PFSK-1 (cell line): ENCODE measurements around the gene PODXL2.

Source experiments
- FOXP2 ChIP-seq: optimal IDR thresholded peaks from 2 replicates; pipeline ENCODE3; 2011; ENCODE audit warnings: borderline replicate concordance, control low read depth, inconsistent platforms; ENCODE audit not compliant: insufficient read depth; ENCODE audit errors: extremely low read length, extremely low read depth
- POLR2AphosphoS5 ChIP-seq: IDR thresholded peaks from 2 replicates; pipeline ENCODE4 v1.6.1; 2012; ENCODE audit warnings: low read depth, mild to moderate bottlenecking, control low read depth, low read length, moderate library complexity
- SIN3A ChIP-seq: IDR thresholded peaks from 2 replicates; pipeline ENCODE4 v1.6.1; 2012; ENCODE audit warnings: mild to moderate bottlenecking, low read length, moderate library complexity, borderline replicate concordance; ENCODE audit not compliant: insufficient read depth
- TAF1 ChIP-seq: IDR thresholded peaks from 2 replicates; pipeline ENCODE4 v1.6.1; 2012; ENCODE audit warnings: low read length, control low read depth, borderline replicate concordance; ENCODE audit not compliant: insufficient read depth
- TF ChIP-seq, protein P1 (sequence below), 2 experiments: IDR thresholded peaks; 2 replicates each; pipeline versions ENCODE4 v1.6.1 to v1.8.0; 2011 to 2012; ENCODE audit warnings: low read depth in 2 of 2, low read length in 2 of 2, control low read depth in 1 of 2, inconsistent platforms in 1 of 2, mild to moderate bottlenecking in 1 of 2, moderate library complexity in 1 of 2; ENCODE audit not compliant: insufficient read depth in 1 of 2

The PODXL2 gene

DNA sequence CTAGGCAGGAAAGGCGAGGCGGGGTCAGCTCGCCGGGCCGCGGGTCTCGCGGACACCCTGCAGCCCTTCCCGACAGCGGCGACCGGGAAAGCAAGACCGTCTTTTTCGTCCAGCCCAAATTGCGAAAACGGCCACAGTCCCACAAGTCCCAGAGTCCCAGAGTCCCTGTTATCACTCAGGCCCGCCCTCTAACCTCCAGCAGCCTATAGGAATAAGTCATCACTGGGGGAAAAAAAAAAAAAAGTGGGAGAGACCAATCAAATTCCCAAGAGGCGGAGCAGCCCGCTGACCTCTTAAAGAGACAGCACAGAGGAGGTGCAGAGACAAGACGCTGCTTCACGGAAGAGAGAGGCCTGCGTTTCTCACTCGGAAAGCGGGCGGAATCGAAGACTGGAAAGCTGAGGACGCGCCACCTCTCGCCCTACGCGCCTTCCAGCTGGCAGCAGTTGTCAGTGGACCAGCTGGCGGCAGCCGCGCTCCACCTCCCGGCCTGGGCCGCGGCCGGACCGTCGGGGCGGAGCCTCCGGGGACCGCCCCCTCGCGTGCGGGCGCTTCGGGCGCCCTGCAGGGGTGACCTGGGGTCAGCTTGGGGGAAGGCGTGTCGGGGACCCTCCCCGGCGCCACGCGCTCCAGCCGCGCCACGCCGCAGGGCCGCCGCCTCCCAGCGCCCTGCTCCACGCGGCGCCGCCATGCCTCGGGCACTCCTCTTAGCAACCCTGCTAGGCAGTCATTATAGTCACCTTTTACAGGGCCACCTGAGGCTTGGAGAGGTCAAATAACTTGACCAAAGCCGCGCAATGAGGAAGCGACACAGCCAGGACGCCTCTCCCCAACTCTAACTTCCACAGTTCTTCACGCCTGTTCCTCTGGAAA is 38.2 kb upstream of the PODXL2 start, which contains the start of gene TPRA1:
TPRA1 (minus strand) TSS at position 141 of the 873 bp plus-strand sequence. CDS start 10,587 bp downstream, outside the sequence.
- TF ChIP-seq, protein P1, sequence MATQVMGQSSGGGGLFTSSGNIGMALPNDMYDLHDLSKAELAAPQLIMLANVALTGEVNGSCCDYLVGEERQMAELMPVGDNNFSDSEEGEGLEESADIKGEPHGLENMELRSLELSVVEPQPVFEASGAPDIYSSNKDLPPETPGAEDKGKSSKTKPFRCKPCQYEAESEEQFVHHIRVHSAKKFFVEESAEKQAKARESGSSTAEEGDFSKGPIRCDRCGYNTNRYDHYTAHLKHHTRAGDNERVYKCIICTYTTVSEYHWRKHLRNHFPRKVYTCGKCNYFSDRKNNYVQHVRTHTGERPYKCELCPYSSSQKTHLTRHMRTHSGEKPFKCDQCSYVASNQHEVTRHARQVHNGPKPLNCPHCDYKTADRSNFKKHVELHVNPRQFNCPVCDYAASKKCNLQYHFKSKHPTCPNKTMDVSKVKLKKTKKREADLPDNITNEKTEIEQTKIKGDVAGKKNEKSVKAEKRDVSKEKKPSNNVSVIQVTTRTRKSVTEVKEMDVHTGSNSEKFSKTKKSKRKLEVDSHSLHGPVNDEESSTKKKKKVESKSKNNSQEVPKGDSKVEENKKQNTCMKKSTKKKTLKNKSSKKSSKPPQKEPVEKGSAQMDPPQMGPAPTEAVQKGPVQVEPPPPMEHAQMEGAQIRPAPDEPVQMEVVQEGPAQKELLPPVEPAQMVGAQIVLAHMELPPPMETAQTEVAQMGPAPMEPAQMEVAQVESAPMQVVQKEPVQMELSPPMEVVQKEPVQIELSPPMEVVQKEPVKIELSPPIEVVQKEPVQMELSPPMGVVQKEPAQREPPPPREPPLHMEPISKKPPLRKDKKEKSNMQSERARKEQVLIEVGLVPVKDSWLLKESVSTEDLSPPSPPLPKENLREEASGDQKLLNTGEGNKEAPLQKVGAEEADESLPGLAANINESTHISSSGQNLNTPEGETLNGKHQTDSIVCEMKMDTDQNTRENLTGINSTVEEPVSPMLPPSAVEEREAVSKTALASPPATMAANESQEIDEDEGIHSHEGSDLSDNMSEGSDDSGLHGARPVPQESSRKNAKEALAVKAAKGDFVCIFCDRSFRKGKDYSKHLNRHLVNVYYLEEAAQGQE (IDR thresholded peaks at IDR 0.05; ENCODE audit: insufficient read depth in 1 of 2, low read depth in 2 of 2, low read length in 2 of 2), result no peak
- TF ChIP-seq POLR2AphosphoS5, result peak; percentile 52; the same call in 1 of the 2 replicates
- peak; percentile 53 for TF ChIP-seq FOXP2
- peak; percentile 57; the same call in 1 of the 2 replicates for TF ChIP-seq TAF1
- TF ChIP-seq SIN3A, result no peak; the same call in 1 of the 2 replicates

DNA sequence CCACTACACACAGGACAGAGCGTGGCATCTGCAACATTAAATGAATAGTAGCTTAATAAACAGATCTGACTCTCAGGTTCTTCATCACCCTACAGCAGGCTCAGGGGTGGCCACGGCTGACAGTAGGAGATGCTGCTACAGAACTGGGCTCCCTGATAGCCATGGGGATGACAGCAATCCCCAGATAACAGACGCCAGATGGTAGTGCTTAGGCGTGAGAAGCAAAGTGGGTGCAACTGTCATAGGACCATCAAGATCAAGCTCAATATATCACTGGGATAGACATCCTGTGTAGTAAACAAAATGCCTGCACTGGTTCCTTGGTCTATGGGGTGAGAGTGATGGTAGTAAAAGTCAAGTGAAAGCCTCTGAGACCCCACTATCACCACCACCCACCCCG is 35.8 kb upstream of the PODXL2 start:
- TF ChIP-seq FOXP2 (no peak), SIN3A (no peak), POLR2AphosphoS5 (no peak), TAF1 (no peak)
- TF ChIP-seq, protein P1 (IDR thresholded peaks at IDR 0.05; ENCODE audit: insufficient read depth in 1 of 2, low read depth in 2 of 2, low read length in 2 of 2), result no peak

DNA sequence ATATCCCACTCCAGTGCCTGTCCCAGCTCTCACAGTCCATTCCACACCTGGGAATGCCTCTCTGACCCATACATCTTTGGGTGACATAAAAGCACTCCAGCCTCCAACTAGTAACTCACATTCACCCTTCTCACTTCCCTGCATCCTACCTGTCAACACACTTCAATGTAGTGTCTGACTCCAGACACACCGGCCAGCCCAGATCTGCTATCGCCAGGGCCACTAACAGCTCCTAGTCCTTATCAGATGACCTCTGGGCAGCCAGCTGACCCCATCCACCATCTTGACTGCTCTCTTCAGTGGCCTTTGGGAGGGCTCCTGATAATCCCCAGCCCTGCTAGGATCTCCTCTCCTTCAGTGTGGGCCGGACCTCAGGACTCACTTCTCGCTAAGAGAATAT is 33.7 kb upstream of the PODXL2 start:
- TF ChIP-seq POLR2AphosphoS5 (no peak), FOXP2 (no peak), TAF1 (no peak), SIN3A (no peak)
- TF ChIP-seq, protein P1 (IDR thresholded peaks at IDR 0.05; ENCODE audit: insufficient read depth in 1 of 2, low read depth in 2 of 2, low read length in 2 of 2), result no peak

DNA sequence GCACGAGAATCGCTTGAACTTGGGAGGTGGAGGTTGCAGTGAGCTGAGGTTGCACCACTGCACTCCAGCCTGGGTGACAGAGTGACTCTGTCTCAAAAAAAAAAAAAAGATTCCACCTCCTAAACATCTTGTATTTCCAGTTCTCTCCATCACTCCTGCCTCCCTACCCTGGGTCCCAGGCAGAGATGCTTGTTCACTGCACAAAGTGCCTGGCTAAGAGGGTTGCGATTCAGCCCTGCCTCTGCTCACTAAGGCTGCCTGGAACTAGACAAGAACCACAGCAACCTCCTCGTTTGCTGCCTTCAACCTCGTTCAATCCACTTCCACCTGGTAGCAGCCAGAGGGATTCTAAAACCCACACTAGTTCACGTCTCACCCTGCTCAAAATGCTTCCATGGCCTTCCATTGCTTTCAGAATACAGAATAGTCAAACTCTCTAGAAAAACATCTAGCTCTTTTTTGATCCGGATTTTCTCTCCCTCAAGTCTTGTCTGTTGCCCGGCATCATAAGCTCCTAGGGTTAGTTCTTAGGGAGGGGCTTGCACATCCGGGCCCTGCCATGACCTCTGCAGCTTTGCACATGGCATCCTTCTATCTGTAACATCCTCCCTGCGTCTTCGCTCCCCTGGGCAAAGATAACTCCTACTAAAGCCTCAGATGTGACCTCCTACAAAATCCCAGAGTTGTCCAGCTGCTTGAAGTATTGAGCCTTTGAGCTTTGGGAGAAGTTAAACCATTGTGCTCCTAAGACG is 31.8 kb upstream of the PODXL2 start:
- TF ChIP-seq POLR2AphosphoS5, result no peak
- TF ChIP-seq, protein P1 (IDR thresholded peaks at IDR 0.05; ENCODE audit: insufficient read depth in 1 of 2, low read depth in 2 of 2, low read length in 2 of 2), result no peak
- TF ChIP-seq TAF1, result no peak
- no peak for TF ChIP-seq SIN3A
- no peak for TF ChIP-seq FOXP2
